Esophagus muscularis mucosa (tissue), 4 donors: ENCODE results near the gene TMEM179.

Experiments used
- EP300 ChIP-seq: sonication (generic); formaldehyde crosslinking; IDR thresholded peaks from one replicate; pipeline ENCODE4 v1.6.1; 2017; ENCODE audit warnings: antibody characterized with exemption
- POLR2A ChIP-seq: fragments of 450-650 bp; IDR thresholded peaks from one replicate; pipeline ENCODE4 v1.6.1; 2017; ENCODE audit warnings: antibody characterized with exemption, moderate library complexity, mild to moderate bottlenecking, low read depth
- POLR2AphosphoS5 ChIP-seq, 2 donors: sonication (generic); formaldehyde crosslinking; IDR thresholded peaks; one replicate each; pipeline ENCODE4 v1.6.1; 2017; ENCODE audit warnings: antibody characterized with exemption in 2 of 2
- TF ChIP-seq, protein P1 (sequence below), 3 experiments: fragments of 200-600 bp in 2 of 3; fragments of 450-650 bp in 1 of 3; sonication (generic) in 2 of 3; IDR thresholded peaks; one replicate each; pipeline ENCODE4 v1.5.1; 2017 to 2019; ENCODE audit warnings: antibody characterized with exemption in 3 of 3, mild to moderate bottlenecking in 2 of 3, moderate library complexity in 1 of 3

DNA sequence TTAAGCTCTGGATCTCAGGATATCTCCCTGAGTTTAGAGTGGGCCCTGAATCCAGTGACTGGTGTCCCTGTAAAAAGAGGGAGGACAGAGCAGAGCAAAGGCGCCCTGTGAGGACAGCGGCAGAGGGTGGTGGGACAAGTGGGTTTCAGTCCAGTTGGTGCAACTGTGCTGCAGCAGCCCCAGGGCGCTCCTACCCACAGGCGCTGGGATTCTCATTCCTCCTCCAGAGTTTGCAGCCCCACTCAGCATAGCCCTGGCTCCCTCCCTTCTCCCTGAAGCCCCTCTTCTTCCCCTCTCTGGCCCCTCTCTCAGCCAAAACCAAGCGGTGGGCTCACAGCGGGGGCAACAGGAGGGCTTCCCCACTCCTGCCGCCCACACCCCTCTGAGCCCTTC lies 1.6 kb downstream of the TMEM179 start:
- TF ChIP-seq POLR2A (no peak), POLR2AphosphoS5 (IDR thresholded peaks at IDR 0.05) (no peak), EP300 (no peak)
- TF ChIP-seq, protein P1, sequence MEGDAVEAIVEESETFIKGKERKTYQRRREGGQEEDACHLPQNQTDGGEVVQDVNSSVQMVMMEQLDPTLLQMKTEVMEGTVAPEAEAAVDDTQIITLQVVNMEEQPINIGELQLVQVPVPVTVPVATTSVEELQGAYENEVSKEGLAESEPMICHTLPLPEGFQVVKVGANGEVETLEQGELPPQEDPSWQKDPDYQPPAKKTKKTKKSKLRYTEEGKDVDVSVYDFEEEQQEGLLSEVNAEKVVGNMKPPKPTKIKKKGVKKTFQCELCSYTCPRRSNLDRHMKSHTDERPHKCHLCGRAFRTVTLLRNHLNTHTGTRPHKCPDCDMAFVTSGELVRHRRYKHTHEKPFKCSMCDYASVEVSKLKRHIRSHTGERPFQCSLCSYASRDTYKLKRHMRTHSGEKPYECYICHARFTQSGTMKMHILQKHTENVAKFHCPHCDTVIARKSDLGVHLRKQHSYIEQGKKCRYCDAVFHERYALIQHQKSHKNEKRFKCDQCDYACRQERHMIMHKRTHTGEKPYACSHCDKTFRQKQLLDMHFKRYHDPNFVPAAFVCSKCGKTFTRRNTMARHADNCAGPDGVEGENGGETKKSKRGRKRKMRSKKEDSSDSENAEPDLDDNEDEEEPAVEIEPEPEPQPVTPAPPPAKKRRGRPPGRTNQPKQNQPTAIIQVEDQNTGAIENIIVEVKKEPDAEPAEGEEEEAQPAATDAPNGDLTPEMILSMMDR (IDR thresholded peaks at IDR 0.05), result no peak
